Measurements from ENCODE around the gene DCUN1D2.

- TF ChIP-seq POLR2A (IDR thresholded peaks at IDR 0.05) (no peak), CTCF (IDR thresholded peaks at IDR 0.05 in 8 of 11, conservative IDR thresholded peaks at IDR 0.05 in 3 of 11) (no peak)
Observed at GRCh38 chr13:113430378-113431110, 60.0 kb downstream of the DCUN1D2 start.

All from spleen (tissue), 7 donors.